Posterior cingulate gyrus (tissue), 11 donors: ENCODE measurements around the gene EYA2.
"Not testable (repeated sequence)": the region's sequence is repeated elsewhere in the genome, so short reads cannot be mapped to it uniquely, and the experiment has no call there.

Experiments used
- DNase-seq, 10 donors: peaks; one replicate each; pipeline versions ENCODE4 v3.0.0 to v3.0.0-alpha.2; 2020 to 2021; ENCODE audit warnings: mixed read lengths in 3 of 10
- intact Hi-C: fragments of 100-400 bp; cut with DNase I; formaldehyde crosslinking; loops from one replicate; pipeline ENCODE4 v1.15.1; 2023

EYA2 gene

GRCh38 chr20:47152068-47152467 is 257.4 kb downstream of the EYA2 start:
- DNase-seq, result peak in 1 of 10 donors; percentile 25
- intact Hi-C loops, result loop anchor here (10.0 kb wide), 1 partner anchor 397 kb away; no protein-coding TSS in a partner anchor

- peak in 1 of 10 donors; percentile 19 for DNase-seq
- intact Hi-C loops, result loop anchor here (10.0 kb wide), 1 partner anchor 399 kb away; no protein-coding TSS in a partner anchor
These were observed 259.4 kb downstream of the EYA2 start for GRCh38 chr20:47154089-47154488.

- intact Hi-C loops, result loop anchor here (10.0 kb wide), 1 partner anchor 402 kb away; no protein-coding TSS in a partner anchor
- peak in 1 of 10 donors; percentile 57 for DNase-seq
These were observed 261.9 kb downstream of the EYA2 start for GRCh38 chr20:47156301-47157137.

GRCh38 chr20:47159166-47159565 is 264.5 kb downstream of the EYA2 start:
- intact Hi-C loops, result loop anchor here (10.0 kb wide), 1 partner anchor 404 kb away; no protein-coding TSS in a partner anchor
- no peak for DNase-seq

- DNase-seq, result peak in 1 of 10 donors; percentile 21
- intact Hi-C loops, result no loop called here
These were observed 265.6 kb downstream of the EYA2 start for GRCh38 chr20:47160240-47160639.

- peak in 1 of 10 donors; percentile 49 for DNase-seq
- intact Hi-C loops, result no loop called here
These were observed 266.3 kb downstream of the EYA2 start for GRCh38 chr20:47160992-47161391.

- peak in 1 of 10 donors; percentile 45 for DNase-seq
- intact Hi-C loops, result no loop called here
These were observed 266.8 kb downstream of the EYA2 start for GRCh38 chr20:47161411-47161810.

- intact Hi-C loops, result no loop called here
- peak in 1 of 10 donors; percentile 31 for DNase-seq
These were observed 269.5 kb downstream of the EYA2 start for GRCh38 chr20:47164140-47164539.

- DNase-seq, result peak in 1 of 10 donors; percentile 57
- intact Hi-C loops, result no loop called here
These were observed 270.8 kb downstream of the EYA2 start for GRCh38 chr20:47165376-47165865.

- DNase-seq, result peak in 1 of 10 donors; percentile 36
- intact Hi-C loops, result no loop called here
These were observed 273.2 kb downstream of the EYA2 start for GRCh38 chr20:47167846-47168245.

GRCh38 chr20:47172579-47172978 is 277.9 kb downstream of the EYA2 start:
- intact Hi-C loops, result no loop called here
- DNase-seq, result peak in 3 of 10 donors; percentile 51 to 77 (median 52)

GRCh38 chr20:47173596-47174216 is 279.1 kb downstream of the EYA2 start:
- intact Hi-C loops, result no loop called here
- peak in 2 of 10 donors; percentile 23 to 33 for DNase-seq

- DNase-seq, result peak in 3 of 10 donors; percentile 26 to 55 (median 36)
- intact Hi-C loops, result no loop called here
These were observed 280.0 kb downstream of the EYA2 start for GRCh38 chr20:47174456-47175243.

- DNase-seq, result peak in 2 of 10 donors; percentile 6 to 20
- intact Hi-C loops, result no loop called here
These were observed 280.9 kb downstream of the EYA2 start for GRCh38 chr20:47175493-47175892.

GRCh38 chr20:47176217-47176616 is 281.6 kb downstream of the EYA2 start:
- DNase-seq, result peak in 3 of 10 donors; percentile 24 to 42 (median 26)
- intact Hi-C loops, result not testable (repeated sequence)

- DNase-seq, result peak in 1 of 10 donors; percentile 18
- intact Hi-C loops, result no loop called here
These were observed 283.6 kb downstream of the EYA2 start for GRCh38 chr20:47178277-47178676.

GRCh38 chr20:47178851-47179250 is 284.2 kb downstream of the EYA2 start:
- no peak for DNase-seq
- intact Hi-C loops, result no loop called here

- intact Hi-C loops, result no loop called here
- DNase-seq, result no peak
These were observed 284.6 kb downstream of the EYA2 start for GRCh38 chr20:47179267-47179666.

- peak in 2 of 10 donors; percentile 12 to 34 for DNase-seq
- intact Hi-C loops, result no loop called here
These were observed 286.6 kb downstream of the EYA2 start for GRCh38 chr20:47181056-47181862.
